HEK293 (cell line): ENCODE data around the gene HP1BP3.

Experiments used
- ZNF248 ChIP-seq: fragments of 450-650 bp; formaldehyde crosslinking; IDR thresholded peaks from 2 replicates; pipeline ENCODE4 v1.5.1; 2017; ENCODE audit warnings: missing biosample characterization, missing genetic modification characterization
- TF ChIP-seq, protein P1 (sequence below): fragments of 450-650 bp; formaldehyde crosslinking; IDR thresholded peaks from 2 replicates; pipeline ENCODE4 v1.5.1; 2016; ENCODE audit warnings: missing biosample characterization, missing genetic modification characterization
- TF ChIP-seq, protein P2 (sequence below): fragments of 450-650 bp; formaldehyde crosslinking; IDR thresholded peaks from 2 replicates; pipeline ENCODE4 v1.5.1; 2016; ENCODE audit warnings: missing biosample characterization, missing genetic modification characterization
- TF ChIP-seq, protein P3 (sequence below): fragments of 450-650 bp; formaldehyde crosslinking; IDR thresholded peaks from 2 replicates; pipeline ENCODE4 v1.5.1; 2016; ENCODE audit warnings: missing biosample characterization, missing genetic modification characterization

DNA sequence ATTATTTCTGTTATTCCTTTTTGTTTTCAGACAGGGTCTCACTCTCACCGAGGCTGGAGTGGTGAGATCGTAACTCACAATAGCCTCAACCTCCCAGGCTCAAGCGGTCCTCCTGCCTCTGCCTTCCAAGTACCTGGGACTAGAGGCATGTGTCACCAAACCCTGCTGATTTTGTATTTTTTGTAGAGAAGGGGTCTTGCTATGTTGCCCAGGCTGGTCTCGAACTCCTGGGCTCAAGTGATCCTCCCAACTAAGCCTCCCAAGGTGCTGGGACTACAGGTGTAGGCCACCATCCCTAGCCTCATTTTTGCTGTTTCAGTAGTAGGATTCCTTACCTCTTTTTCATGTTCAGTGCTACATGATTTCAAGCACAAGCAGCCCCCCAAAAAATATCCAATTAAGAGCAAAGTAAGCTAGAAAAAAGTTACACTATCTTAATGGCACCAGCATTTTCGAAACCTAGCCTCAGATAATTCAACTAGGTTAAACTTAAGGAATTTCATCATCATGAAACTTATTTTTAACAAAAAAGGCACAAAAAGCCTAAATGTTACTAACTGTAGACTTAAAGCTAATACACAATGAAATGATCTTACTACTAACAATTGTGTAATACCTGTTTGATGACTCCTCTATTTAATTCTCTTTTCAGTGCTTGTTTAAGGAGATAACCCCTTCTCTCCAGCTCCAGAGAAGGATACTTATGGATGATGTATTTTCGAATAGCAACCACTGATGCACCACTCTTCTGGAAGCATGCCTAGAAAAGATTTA, 16.6 kb downstream of the HP1BP3 start:
- TF ChIP-seq, protein P1, sequence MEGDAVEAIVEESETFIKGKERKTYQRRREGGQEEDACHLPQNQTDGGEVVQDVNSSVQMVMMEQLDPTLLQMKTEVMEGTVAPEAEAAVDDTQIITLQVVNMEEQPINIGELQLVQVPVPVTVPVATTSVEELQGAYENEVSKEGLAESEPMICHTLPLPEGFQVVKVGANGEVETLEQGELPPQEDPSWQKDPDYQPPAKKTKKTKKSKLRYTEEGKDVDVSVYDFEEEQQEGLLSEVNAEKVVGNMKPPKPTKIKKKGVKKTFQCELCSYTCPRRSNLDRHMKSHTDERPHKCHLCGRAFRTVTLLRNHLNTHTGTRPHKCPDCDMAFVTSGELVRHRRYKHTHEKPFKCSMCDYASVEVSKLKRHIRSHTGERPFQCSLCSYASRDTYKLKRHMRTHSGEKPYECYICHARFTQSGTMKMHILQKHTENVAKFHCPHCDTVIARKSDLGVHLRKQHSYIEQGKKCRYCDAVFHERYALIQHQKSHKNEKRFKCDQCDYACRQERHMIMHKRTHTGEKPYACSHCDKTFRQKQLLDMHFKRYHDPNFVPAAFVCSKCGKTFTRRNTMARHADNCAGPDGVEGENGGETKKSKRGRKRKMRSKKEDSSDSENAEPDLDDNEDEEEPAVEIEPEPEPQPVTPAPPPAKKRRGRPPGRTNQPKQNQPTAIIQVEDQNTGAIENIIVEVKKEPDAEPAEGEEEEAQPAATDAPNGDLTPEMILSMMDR (tag by site-specific recombination), result no peak
- TF ChIP-seq, protein P2, sequence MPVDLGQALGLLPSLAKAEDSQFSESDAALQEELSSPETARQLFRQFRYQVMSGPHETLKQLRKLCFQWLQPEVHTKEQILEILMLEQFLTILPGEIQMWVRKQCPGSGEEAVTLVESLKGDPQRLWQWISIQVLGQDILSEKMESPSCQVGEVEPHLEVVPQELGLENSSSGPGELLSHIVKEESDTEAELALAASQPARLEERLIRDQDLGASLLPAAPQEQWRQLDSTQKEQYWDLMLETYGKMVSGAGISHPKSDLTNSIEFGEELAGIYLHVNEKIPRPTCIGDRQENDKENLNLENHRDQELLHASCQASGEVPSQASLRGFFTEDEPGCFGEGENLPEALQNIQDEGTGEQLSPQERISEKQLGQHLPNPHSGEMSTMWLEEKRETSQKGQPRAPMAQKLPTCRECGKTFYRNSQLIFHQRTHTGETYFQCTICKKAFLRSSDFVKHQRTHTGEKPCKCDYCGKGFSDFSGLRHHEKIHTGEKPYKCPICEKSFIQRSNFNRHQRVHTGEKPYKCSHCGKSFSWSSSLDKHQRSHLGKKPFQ (tag by site-specific recombination), result no peak
- TF ChIP-seq, protein P3, sequence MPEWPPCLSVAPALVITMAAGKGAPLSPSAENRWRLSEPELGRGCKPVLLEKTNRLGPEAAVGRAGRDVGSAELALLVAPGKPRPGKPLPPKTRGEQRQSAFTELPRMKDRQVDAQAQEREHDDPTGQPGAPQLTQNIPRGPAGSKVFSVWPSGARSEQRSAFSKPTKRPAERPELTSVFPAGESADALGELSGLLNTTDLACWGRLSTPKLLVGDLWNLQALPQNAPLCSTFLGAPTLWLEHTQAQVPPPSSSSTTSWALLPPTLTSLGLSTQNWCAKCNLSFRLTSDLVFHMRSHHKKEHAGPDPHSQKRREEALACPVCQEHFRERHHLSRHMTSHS (tag by site-specific recombination), result no peak
- no peak for TF ChIP-seq ZNF248 (tag by site-specific recombination)
